Endometrial microvascular endothelial cells (primary cell): ENCODE measurements around the gene GTF2IRD1. TPM values are rescaled to one million over a fixed set of nuclear protein-coding genes. Genes with fewer than 3 reads are reported as not detected.

Source experiments
- total RNA-seq: library from RNA; depleted of rRNA; stranded (reverse); fragments of >200 nt; gene quantifications from one replicate; pipeline ENCODE4 v1.2.3, GENCODE V29; 2015; ENCODE audit errors: inconsistent ontology term

GTF2IRD1 gene
- total RNA-seq, 1 donor from 2014 or later: 7.3 TPM

Other genes with a start within 250 kb of the GTF2IRD1 start
- 0.56 TPM for gene LAT2, start 243.9 kb upstream of the GTF2IRD1 start, total RNA-seq
- gene RFC2, start 199.5 kb upstream of the GTF2IRD1 start, total RNA-seq: 43.0 TPM
- gene CLIP2, start 164.5 kb upstream of the GTF2IRD1 start, total RNA-seq: 19.3 TPM
- 93.7 TPM for gene GTF2I, start 203.8 kb downstream of the GTF2IRD1 start, total RNA-seq